Activated CD4-positive, alpha-beta T cell treated with anti-CD3 and anti-CD28 coated beads, Interleukin-2, amount 10 ng/mL, durations not matched to agents 24 days and 14 days (primary cell): ENCODE results near the gene SLA2. TPM values are rescaled to one million over a fixed set of nuclear protein-coding genes. Genes with fewer than 3 reads are reported as not detected.

Experiments used
- DNase-seq: peaks from one replicate; pipeline ENCODE4 v3.0.0; 2022
- H3K27ac Mint-ChIP-seq: one replicate; pipeline ENCODE4 v1.8.0; 2022; ENCODE audit warnings: mild to moderate bottlenecking, mixed read lengths
- H3K27me3 Mint-ChIP-seq: one replicate; pipeline ENCODE4 v1.8.0; 2022; ENCODE audit warnings: mixed read lengths
- H3K36me3 Mint-ChIP-seq: one replicate; pipeline ENCODE4 v1.8.0; 2022; ENCODE audit warnings: low read depth, mild to moderate bottlenecking, mixed read lengths
- H3K4me1 Mint-ChIP-seq: one replicate; pipeline ENCODE4 v1.8.0; 2021; ENCODE audit warnings: mixed read lengths
- H3K4me3 Mint-ChIP-seq: one replicate; pipeline ENCODE4 v1.8.0; 2022; ENCODE audit warnings: mild to moderate bottlenecking, moderate library complexity, mixed read lengths
- H3K9me3 Mint-ChIP-seq: one replicate; pipeline ENCODE4 v1.8.0; 2021; ENCODE audit warnings: mixed read lengths
- intact Hi-C: fragments of 100-400 bp; cut with micrococcal nuclease; formaldehyde crosslinking; loops from one replicate; pipeline ENCODE4 v1.15.1; 2023
- total RNA-seq: library from RNA; stranded (reverse); gene quantifications from 2 replicates; pipeline ENCODE4 v1.2.3, GENCODE V29; 2022

SLA2 gene
- total RNA-seq, 1 donor from 2014 or later, result 59.0 TPM

- Mint-ChIP-seq H3K27ac (no peak overlapping the region), H3K4me1 (peaks cover 16% of the 10 kb centered on the region), H3K36me3 (peaks cover 19% of the 10 kb centered on the region), H3K4me3 (no peak overlapping the region), H3K27me3 (no peaks in the 10 kb centered on the region), H3K9me3 (no peaks in the 10 kb centered on the region)
- intact Hi-C loops, result no loop called here
- DNase-seq, result no peak
Observed at GRCh38 chr20:36663031-36663430, 17.0 kb upstream of the SLA2 start.

- peaks cover 17% of the 10 kb centered on the region for H3K36me3 Mint-ChIP-seq
- peak overlapping the region; percentile 66 for H3K4me3 Mint-ChIP-seq
- intact Hi-C loops, result no loop called here
- H3K27me3 Mint-ChIP-seq, result no peaks in the 10 kb centered on the region
- H3K9me3 Mint-ChIP-seq, result no peaks in the 10 kb centered on the region
- H3K4me1 Mint-ChIP-seq, result peaks cover 25% of the 10 kb centered on the region
- peak; percentile 81 for DNase-seq
- H3K27ac Mint-ChIP-seq, result peak overlapping the region; percentile 52
Observed at GRCh38 chr20:36658300-36658699, 12.3 kb upstream of the SLA2 start.

- Mint-ChIP-seq H3K27me3 (no peaks in the 10 kb centered on the region), H3K4me1 (peaks cover 25% of the 10 kb centered on the region), H3K36me3 (peaks cover 22% of the 10 kb centered on the region), H3K27ac (no peak overlapping the region), H3K4me3 (no peak overlapping the region), H3K9me3 (no peaks in the 10 kb centered on the region)
- intact Hi-C loops, result no loop called here
- DNase-seq, result no peak
Observed at GRCh38 chr20:36656733-36657132, 10.7 kb upstream of the SLA2 start.

GRCh38 chr20:36655004-36655403, 9.0 kb upstream of the SLA2 start:
- DNase-seq, result no peak
- peaks cover 18% of the 10 kb centered on the region for H3K4me1 Mint-ChIP-seq
- H3K27ac Mint-ChIP-seq, result no peak overlapping the region
- intact Hi-C loops, result no loop called here
- H3K9me3 Mint-ChIP-seq, result no peaks in the 10 kb centered on the region
- H3K36me3 Mint-ChIP-seq, result peaks cover 21% of the 10 kb centered on the region
- no peak overlapping the region for H3K4me3 Mint-ChIP-seq
- H3K27me3 Mint-ChIP-seq, result no peaks in the 10 kb centered on the region

- intact Hi-C loops, result no loop called here
- H3K4me1 Mint-ChIP-seq, result peaks cover 18% of the 10 kb centered on the region
- no peak for DNase-seq
- H3K36me3 Mint-ChIP-seq, result peaks cover 21% of the 10 kb centered on the region
- no peaks in the 10 kb centered on the region for H3K9me3 Mint-ChIP-seq
- H3K27ac Mint-ChIP-seq, result no peak overlapping the region
- no peak overlapping the region for H3K4me3 Mint-ChIP-seq
- no peaks in the 10 kb centered on the region for H3K27me3 Mint-ChIP-seq
Observed at GRCh38 chr20:36654506-36654905, 8.5 kb upstream of the SLA2 start.

- H3K4me1 Mint-ChIP-seq, result peaks cover 16% of the 10 kb centered on the region
- no peaks in the 10 kb centered on the region for H3K9me3 Mint-ChIP-seq
- intact Hi-C loops, result no loop called here
- no peak overlapping the region for H3K4me3 Mint-ChIP-seq
- peaks cover 20% of the 10 kb centered on the region for H3K36me3 Mint-ChIP-seq
- H3K27me3 Mint-ChIP-seq, result no peaks in the 10 kb centered on the region
- DNase-seq, result no peak
- no peak overlapping the region for H3K27ac Mint-ChIP-seq
Observed at GRCh38 chr20:36653456-36653855, 7.5 kb upstream of the SLA2 start.

GRCh38 chr20:36647196-36648121, 1.5 kb upstream of the SLA2 start:
- DNase-seq, result no peak
- H3K4me3 Mint-ChIP-seq, result no peak overlapping the region
- H3K4me1 Mint-ChIP-seq, result peaks cover 42% of the 10 kb centered on the region
- no peaks in the 10 kb centered on the region for H3K27me3 Mint-ChIP-seq
- H3K27ac Mint-ChIP-seq, result peak overlapping the region; percentile 76
- peaks cover 21% of the 10 kb centered on the region for H3K36me3 Mint-ChIP-seq
- intact Hi-C loops, result loop anchor here (10.0 kb wide), 1 partner anchor 77 kb away; no protein-coding TSS in a partner anchor
- H3K9me3 Mint-ChIP-seq, result no peaks in the 10 kb centered on the region

GRCh38 chr20:36646678-36647077, 682 bp upstream of the SLA2 start:
- intact Hi-C loops, result loop anchor here (10.0 kb wide), 1 partner anchor 78 kb away; no protein-coding TSS in a partner anchor
- H3K27ac Mint-ChIP-seq, result peak overlapping the region; percentile 98

GRCh38 chr20:36645353-36645752, 643 bp downstream of the SLA2 start:
- DNase-seq, result no peak
- Mint-ChIP-seq H3K4me1 (peaks cover 52% of the 10 kb centered on the region), H3K36me3 (peaks cover 31% of the 10 kb centered on the region), H3K27ac (peak overlapping the region; percentile 98), H3K27me3 (no peaks in the 10 kb centered on the region), H3K9me3 (no peaks in the 10 kb centered on the region), H3K4me3 (peak overlapping the region; percentile 98)
- intact Hi-C loops, result loop anchor here (2.0 to 10.0 kb wide), 2 partner anchors 33 to 79 kb away; no protein-coding TSS in a partner anchor

More at GRCh38 chr20:36646678-36647077, 682 bp upstream of the SLA2 start:
- DNase-seq, result no peak
- Mint-ChIP-seq H3K36me3 (peaks cover 23% of the 10 kb centered on the region), H3K9me3 (no peaks in the 10 kb centered on the region), H3K27me3 (no peaks in the 10 kb centered on the region), H3K4me3 (peak overlapping the region; percentile 98), H3K4me1 (peaks cover 49% of the 10 kb centered on the region)

- intact Hi-C loops, result loop anchor here (1.0 to 10.0 kb wide), 3 partner anchors 32 to 80 kb away; partner anchors contain the start of gene RAB5IF
- no peaks in the 10 kb centered on the region for H3K27me3 Mint-ChIP-seq
- DNase-seq, result no peak
- H3K27ac Mint-ChIP-seq, result peak overlapping the region; percentile 98
- peak overlapping the region; percentile 98 for H3K4me3 Mint-ChIP-seq
- peaks cover 52% of the 10 kb centered on the region for H3K4me1 Mint-ChIP-seq
- no peaks in the 10 kb centered on the region for H3K9me3 Mint-ChIP-seq
- H3K36me3 Mint-ChIP-seq, result peaks cover 36% of the 10 kb centered on the region
Observed at GRCh38 chr20:36644706-36645095, 1.3 kb downstream of the SLA2 start.

- intact Hi-C loops, result loop anchor here (1.0 to 10.0 kb wide), 3 partner anchors 31 to 81 kb away; partner anchors contain the start of gene RAB5IF
- peak overlapping the region; percentile 98 for H3K4me3 Mint-ChIP-seq
- H3K27me3 Mint-ChIP-seq, result no peaks in the 10 kb centered on the region
- H3K36me3 Mint-ChIP-seq, result peaks cover 39% of the 10 kb centered on the region
- DNase-seq, result peak; percentile 87
- H3K27ac Mint-ChIP-seq, result peak overlapping the region; percentile 98
- H3K9me3 Mint-ChIP-seq, result no peaks in the 10 kb centered on the region
- H3K4me1 Mint-ChIP-seq, result peaks cover 50% of the 10 kb centered on the region
Observed at GRCh38 chr20:36644032-36644705, 1.8 kb downstream of the SLA2 start.

- H3K4me3 Mint-ChIP-seq, result peak overlapping the region; percentile 68
- peaks cover 47% of the 10 kb centered on the region for H3K4me1 Mint-ChIP-seq
- H3K9me3 Mint-ChIP-seq, result no peaks in the 10 kb centered on the region
- no peak for DNase-seq
- intact Hi-C loops, result loop anchor here (10.0 kb wide), 1 partner anchor 83 kb away; no protein-coding TSS in a partner anchor
- H3K27ac Mint-ChIP-seq, result peak overlapping the region; percentile 98
- peaks cover 52% of the 10 kb centered on the region for H3K36me3 Mint-ChIP-seq
- no peaks in the 10 kb centered on the region for H3K27me3 Mint-ChIP-seq
Observed at GRCh38 chr20:36642136-36642535, 3.9 kb downstream of the SLA2 start.

- peaks cover 43% of the 10 kb centered on the region for H3K4me1 Mint-ChIP-seq
- peaks cover 54% of the 10 kb centered on the region for H3K36me3 Mint-ChIP-seq
- peak overlapping the region; percentile 71 for H3K27ac Mint-ChIP-seq
- no peaks in the 10 kb centered on the region for H3K9me3 Mint-ChIP-seq
- H3K4me3 Mint-ChIP-seq, result no peak overlapping the region
- intact Hi-C loops, result loop anchor here (10.0 kb wide), 1 partner anchor 83 kb away; no protein-coding TSS in a partner anchor
- no peaks in the 10 kb centered on the region for H3K27me3 Mint-ChIP-seq
- DNase-seq, result no peak
Observed at GRCh38 chr20:36641506-36641843, 4.5 kb downstream of the SLA2 start.
